PC-9 (cell line): ENCODE measurements around the gene MIEN1.

ENCODE experiments used
- EZH2 ChIP-seq: fragments of 200-600 bp; sonication (generic); IDR thresholded peaks from 2 replicates; pipeline ENCODE4 v1.8.0; 2017; ENCODE audit warnings: antibody characterized with exemption, low read depth
- TF ChIP-seq, protein P1 (sequence below): fragments of 200-600 bp; sonication (generic); conservative IDR thresholded peaks from 2 replicates; pipeline ENCODE4 v1.6.1; 2017; ENCODE audit warnings: mixed run types, antibody characterized with exemption, mild to moderate bottlenecking, moderate library complexity

DNA sequence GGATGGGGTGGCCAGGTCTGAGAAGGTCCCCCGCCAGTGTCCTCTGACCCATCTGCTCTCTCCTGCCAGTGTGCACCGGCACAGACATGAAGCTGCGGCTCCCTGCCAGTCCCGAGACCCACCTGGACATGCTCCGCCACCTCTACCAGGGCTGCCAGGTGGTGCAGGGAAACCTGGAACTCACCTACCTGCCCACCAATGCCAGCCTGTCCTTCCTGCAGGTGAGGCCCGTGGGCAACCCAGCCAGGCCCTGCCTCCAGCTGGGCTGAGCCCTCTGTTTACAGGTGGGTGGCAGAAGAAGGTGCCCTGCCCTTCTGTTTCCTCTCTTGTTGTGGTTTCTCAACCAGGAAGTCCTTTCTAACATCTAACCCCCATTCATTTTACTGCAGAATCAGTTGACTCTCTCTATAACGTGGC lies 23.4 kb downstream of the MIEN1 start:
- TF ChIP-seq, protein P1, sequence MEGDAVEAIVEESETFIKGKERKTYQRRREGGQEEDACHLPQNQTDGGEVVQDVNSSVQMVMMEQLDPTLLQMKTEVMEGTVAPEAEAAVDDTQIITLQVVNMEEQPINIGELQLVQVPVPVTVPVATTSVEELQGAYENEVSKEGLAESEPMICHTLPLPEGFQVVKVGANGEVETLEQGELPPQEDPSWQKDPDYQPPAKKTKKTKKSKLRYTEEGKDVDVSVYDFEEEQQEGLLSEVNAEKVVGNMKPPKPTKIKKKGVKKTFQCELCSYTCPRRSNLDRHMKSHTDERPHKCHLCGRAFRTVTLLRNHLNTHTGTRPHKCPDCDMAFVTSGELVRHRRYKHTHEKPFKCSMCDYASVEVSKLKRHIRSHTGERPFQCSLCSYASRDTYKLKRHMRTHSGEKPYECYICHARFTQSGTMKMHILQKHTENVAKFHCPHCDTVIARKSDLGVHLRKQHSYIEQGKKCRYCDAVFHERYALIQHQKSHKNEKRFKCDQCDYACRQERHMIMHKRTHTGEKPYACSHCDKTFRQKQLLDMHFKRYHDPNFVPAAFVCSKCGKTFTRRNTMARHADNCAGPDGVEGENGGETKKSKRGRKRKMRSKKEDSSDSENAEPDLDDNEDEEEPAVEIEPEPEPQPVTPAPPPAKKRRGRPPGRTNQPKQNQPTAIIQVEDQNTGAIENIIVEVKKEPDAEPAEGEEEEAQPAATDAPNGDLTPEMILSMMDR: no peak
- TF ChIP-seq EZH2: no peak
